Stimulated activated CD8-positive, alpha-beta memory T cell treated with anti-CD3 and anti-CD28 coated beads, Interleukin-15, amount 100 ng/mL, for 4 hours (primary cell): Measurements from ENCODE around the gene FBXL17.

Source experiments
- DNase-seq, 2 donors: peaks; one replicate each; pipeline ENCODE4 v3.0.0-alpha.2; 2020; ENCODE audit warnings: low read depth in 2 of 2

FBXL17 gene

GRCh38 chr5:107997338-107997980 is 384.4 kb downstream of the FBXL17 start:
- no peak for DNase-seq

GRCh38 chr5:107993341-107993740 is 388.6 kb downstream of the FBXL17 start:
- no peak for DNase-seq

GRCh38 chr5:107990881-107991810 is 390.8 kb downstream of the FBXL17 start:
- no peak for DNase-seq

GRCh38 chr5:107985144-107985543 is 396.8 kb downstream of the FBXL17 start:
- DNase-seq = no peak

- no peak for DNase-seq
Observed at GRCh38 chr5:107982703-107983425, 399.0 kb downstream of the FBXL17 start.

GRCh38 chr5:107980923-107981692 is 400.8 kb downstream of the FBXL17 start:
- no peak for DNase-seq

DNA sequence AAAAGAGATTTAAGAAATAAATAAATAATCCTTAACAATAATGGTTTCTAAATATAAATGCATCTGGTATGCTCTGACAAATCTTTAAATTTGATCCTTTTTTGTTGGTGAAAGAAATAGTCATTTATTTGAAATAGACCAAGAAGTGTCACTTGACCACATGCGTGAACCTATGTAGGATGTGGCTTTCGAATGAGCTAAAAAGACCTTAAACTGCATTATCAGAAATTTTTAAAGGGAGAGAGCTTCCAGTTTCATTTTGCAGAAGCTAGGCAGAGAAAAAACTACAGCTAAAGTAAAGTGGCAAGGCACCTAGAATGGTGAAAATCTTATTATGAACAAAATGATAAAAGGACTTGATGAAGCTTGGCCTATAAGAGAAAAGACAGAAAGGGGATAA is 402.0 kb downstream of the FBXL17 start:
- DNase-seq = no peak

DNA sequence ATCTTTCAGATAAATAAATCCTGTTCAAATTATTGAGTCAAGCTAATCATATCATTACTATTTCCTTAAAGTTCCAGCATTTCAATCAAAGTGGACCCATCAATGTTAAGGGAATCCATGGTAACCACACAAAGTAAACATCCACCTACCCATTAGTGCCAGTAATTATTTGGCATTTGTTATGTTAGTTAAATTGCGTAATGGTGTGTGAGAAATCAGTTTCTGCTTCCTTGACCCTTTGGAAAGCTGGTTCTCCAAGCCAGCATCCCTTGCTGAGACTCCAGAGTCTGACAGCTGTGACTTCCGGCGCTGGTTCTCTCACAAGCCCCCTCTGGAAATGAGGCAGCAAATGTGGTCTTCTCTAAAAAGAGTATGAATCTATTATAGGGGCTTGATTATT is 402.6 kb downstream of the FBXL17 start:
- DNase-seq = no peak

DNA sequence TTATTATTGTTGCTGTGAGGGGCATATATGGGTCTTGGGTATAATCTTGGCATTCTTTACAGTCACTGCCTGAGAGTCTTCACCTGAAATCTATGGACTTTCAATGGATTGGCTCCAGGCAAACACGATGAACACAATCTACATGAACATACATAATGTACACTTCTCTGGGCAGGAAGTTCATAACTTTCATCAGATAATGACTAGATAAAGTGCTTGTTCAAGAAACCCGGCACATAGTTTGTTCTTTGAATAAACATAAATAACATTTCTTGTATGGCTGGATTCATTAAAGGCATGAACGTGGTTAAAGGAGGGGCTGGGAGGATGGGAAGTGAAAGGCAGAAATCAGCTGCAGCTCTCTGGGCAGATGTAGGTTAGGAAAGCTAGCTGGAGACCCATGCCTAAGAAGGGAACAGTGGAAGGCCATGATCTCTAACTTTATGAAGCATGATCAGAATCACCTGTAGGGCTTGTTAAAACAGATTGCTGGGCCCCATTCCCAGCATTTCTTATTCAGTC is 404.3 kb downstream of the FBXL17 start:
- no peak for DNase-seq

DNA sequence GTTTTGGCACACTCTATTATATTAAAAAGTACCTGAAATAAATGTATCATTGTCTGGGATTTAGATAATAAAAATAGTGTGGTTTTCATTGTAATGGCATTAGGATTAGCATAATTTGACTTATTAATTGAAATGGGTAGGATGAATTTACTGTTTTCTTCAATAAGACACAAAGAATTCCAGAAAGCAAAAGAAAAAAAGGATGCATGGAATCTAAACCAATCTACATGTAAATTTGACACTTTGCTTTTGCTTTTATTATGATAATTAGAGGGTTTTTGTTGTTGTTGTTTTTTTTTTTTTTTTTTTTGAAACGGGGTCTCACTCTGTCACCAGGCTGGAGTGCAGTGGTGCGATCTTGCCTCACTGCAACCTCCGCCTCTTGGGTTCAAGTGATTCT is 406.3 kb downstream of the FBXL17 start:
- no peak for DNase-seq

DNA sequence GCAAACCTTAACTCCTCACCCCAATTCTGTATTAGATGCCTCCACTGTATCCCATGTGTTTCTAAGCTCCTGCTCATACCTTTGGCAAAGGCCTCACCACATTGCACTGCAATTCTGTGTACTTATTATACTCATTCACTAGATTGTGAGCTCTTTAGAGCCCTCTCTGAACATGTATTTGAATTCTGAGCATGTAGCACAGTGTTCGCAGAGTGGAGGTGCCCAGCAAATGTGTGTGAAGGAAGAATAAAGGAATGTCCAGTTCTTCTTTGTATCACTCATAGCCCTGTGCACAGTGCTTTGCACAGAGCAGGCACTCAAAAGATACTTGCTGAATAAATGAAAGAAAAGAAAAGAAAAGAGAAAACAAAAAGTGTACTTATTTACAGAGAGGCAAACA is 410.1 kb downstream of the FBXL17 start:
- no peak for DNase-seq

DNA sequence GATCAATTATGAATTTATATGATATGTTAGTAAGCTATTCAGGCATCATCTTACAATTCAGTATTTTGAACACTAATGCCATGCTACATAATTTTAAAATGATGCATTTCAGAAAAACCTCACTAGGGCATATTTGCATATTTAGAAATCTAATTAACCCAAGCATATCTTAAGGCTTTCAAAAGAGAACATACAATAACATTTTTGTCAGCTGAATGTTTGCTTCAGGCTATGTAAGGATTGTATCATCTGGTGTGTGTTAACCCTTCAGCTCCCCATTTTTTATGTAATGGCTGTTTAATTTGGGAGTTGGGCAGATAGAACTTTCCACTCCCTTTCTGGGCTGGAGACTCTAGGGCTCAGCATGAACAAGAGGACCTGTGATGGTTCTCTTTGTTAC is 412.1 kb downstream of the FBXL17 start:
- DNase-seq = no peak

GRCh38 chr5:107968998-107969397 is 412.9 kb downstream of the FBXL17 start:
- DNase-seq = no peak

DNA sequence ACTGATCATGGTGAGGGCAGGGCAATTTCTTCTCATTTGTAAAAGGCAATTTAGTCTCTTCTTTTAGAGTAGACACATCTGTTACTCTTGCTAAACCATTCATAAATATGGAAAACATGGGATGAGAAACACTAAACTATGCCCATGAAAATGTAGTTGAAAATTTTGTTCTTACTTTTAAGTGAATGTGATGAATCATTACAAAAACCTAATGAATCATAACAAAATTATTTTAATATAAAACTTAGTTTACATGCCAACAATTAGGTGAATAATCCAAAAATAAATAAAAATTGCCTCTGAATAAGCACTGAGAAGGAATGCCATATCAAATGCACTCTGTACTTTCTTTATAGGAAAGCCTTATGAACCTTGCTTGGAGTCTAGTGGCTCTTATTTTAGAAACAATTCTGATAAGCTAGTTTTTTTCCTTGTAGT is 413.5 kb downstream of the FBXL17 start:
- DNase-seq = no peak

DNA sequence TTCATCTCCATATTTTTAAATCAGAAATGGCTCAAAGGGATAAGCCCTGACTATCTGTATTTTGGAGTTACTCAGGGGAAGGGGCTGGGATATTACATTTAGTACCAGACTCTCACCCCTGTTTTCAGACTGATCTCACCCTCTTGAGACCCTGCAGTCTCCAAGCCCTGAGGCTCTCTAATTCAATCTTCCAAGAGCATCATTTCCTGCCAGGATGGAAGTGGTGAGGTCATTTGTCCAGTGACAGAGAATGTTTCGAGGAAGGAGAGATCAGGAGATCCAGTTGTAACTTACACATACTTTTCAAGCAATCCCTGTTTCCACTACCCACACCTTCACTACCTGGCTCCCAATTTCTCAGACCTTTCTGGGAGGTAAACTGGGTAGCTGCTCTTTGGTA is 415.7 kb downstream of the FBXL17 start:
- no peak for DNase-seq

DNA sequence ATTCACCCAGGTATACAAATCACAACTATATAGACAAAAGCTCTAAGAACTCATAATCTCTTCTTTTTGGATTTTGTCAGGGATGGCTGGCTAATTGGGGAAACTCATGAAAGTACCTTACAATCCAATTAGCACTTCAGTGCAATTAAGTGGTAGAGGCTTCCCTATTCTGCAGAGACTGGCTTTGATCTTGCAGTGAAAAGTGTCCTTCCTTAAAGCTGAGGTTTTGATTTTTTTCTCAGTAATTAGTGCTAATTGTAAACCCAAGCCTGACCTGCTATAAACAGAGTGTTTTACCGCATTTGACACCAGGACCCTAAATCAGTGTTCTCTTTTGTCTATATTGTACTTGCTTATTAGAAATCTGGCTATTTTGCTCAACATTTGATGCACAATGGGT is 417.2 kb downstream of the FBXL17 start:
- DNase-seq = no peak

DNA sequence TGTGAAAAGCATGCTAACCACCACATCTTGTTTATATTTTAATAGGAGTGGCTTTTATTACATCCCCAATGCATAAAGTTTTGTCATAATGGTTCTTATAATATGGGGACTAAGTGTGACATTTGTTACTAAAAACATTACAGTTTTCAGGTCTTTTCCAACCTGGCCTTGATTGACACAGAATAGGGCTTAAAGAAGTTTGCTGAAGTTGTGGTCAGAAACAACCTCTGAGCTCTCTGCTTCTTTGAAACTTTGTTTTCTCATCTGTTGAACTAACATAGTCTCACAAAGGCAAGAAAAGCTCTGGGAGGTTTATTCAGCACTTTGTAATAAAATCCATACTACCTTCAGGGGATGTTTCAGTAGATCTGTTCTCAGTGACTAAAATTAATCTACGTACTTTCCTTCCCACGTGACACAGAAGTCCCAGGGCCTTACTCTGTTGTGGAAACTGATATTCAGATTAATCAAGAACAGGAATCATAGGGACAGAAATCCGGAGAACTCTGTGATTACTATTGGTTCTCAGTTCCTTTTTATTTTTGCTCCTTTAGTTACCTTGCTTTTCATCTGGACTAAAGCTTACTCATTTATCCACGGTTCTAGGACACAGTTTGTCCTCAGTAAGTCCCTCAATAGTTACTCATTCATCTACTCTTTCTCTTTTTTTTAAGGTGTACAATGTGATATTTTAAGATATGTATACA is 422.2 kb downstream of the FBXL17 start:
- DNase-seq = no peak

GRCh38 chr5:107958861-107959260 is 423.0 kb downstream of the FBXL17 start:
- no peak for DNase-seq

DNA sequence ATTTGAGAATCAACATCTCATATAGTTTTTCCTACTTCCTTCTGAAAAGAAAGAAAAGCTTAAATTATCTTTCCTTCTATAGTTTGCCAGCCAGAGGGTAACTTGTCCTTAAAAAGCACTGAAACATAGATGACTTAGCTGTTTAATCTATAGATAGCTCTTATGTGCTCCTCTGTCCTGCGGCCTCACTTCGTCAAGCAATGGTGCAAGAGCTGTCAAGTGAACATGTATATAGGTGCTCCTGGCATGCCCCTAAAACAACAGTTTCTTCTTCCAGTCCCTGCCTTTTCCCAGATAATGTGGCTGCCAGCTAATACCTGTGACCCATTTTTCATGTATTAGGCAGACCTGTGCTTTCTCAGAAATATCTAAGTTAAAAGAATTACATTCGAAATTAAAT is 423.5 kb downstream of the FBXL17 start:
- DNase-seq = no peak

GRCh38 chr5:107957051-107957450 is 424.8 kb downstream of the FBXL17 start:
- DNase-seq = no peak

DNA sequence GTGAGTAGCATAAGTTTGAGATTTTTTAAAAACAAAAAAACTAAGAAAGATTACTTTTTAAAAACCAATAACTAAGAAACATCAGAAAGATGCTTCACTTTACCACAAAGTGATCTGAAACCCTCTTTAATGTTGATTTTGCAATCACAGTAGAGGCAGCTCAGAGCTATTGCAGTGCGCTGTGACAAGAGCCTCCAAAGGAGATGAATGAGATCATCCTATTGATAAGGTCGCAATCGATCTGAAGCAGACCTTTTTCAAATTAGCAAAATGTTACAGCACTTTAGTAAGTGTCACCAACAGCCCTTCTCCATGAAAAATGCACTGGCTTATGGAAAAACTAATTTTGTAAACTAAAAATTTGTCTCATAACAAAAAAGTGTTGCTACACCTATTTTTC is 426.6 kb downstream of the FBXL17 start:
- DNase-seq = no peak
